Measurements from ENCODE around the gene PLXNC1.
A peak's percentile ranks its signal among the peaks of the same experiment; 100 is the strongest.

Gene PLXNC1

DNA sequence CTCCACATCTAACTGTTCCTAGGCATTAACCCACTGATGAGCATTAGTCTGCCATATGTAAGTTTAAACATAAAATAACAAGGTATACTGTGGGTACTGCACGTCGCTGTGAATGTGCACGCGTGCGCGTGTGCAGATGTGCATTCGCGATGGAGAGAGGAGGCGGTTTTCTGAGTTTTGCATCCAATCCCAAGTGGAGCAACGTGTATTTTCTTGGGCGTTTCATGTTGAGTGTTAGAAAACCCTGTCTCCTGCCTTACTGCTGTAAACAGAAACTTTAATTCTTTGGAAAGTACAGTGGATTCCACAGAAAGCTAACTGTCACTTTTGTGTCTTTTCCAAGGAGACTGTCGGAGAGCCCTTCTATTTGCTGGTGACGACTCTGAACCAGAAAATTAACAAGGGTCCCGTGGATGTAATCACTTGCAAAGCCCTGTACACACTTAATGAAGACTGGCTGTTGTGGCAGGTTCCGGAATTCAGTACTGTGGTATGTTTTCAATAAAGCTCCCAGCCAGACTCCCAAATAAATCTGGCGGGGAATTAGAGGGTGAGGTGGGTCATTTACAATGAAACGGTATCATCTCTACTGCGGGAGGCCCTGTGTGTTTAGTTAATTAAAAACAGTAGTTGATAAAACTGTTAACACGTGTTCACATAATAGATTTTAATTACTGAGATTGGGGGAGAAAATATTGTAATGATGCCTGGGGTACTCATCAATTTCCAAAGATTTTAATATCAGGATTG lies 116.5 kb downstream of the PLXNC1 start:
- no peak for DNase-seq (ENCODE audit: low read depth in 3 of 3)

GRCh38 chr12:94265539-94265938 lies 117.2 kb downstream of the PLXNC1 start:
- DNase-seq (ENCODE audit: low read depth in 3 of 3), result no peak

GRCh38 chr12:94265966-94266745 lies 117.8 kb downstream of the PLXNC1 start:
- no peak for DNase-seq (ENCODE audit: low read depth in 3 of 3)

DNA sequence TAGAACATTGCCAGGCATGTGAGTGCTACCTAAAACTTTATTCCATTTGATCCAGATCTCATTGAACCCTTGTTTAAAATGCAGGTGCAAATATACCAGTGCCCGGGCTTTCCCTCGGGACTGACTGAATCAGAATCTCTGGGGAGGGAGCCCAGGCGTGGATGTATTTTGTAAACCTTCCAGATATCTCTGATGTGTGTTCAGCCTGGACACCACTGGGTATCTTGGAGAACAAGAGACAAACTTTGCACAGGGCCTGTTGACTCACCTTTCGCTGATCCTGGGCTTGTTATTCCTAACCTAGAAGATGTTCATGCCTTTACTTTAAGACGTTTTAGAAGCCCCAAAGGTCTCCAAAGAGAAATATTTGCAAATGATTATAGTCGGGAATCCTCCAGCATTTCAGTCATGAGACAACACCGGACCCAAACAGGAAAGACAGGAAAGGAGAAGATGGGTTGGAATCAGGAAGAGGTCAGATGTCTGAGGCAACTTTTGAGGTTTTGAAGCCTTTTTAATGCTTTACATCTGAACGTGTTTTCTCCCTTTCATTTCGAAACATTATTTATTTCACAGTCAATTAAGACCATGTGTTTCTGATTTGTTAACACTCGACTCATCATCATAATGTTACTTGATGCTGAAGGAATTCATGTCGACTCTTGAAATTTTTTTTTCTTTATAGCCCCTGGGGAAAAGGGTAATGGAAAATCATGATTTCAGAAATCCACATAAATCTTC lies 118.6 kb downstream of the PLXNC1 start:
- no peak for DNase-seq (ENCODE audit: low read depth in 3 of 3)

GRCh38 chr12:94267537-94267872 lies 119.1 kb downstream of the PLXNC1 start:
- no peak for DNase-seq (ENCODE audit: low read depth in 3 of 3)

DNA sequence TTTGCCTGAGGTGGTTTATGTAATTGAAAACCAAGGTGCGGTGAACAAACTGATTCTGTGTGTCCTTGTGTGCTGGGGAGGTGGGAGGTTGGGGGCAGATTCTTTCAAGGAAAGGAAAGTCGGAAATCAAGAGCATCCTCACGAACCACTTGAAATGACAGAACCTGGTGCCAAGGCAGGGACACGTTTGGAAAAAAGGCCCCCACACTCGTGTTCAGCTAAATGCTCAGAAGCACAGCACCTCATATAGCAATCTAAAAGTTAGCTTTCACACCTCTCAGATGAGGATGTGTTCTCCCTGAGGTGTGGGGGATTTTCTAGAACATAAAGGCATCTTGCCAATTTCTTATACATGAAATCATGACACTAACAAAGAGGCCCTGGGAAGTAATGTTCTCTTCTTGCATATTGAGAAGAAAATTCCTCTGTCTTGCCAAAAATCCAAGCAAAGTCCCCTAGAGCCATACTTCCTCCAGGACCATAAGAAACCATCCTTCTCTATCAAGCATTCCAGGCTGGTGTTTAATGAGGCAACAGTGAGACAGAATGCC lies 119.6 kb downstream of the PLXNC1 start:
- no peak for DNase-seq (ENCODE audit: low read depth in 3 of 3)

- DNase-seq (ENCODE audit: low read depth in 3 of 3), result no peak
Observed at GRCh38 chr12:94269316-94269999, 121.1 kb downstream of the PLXNC1 start.

GRCh38 chr12:94271351-94271750 lies 123.0 kb downstream of the PLXNC1 start:
- DNase-seq (ENCODE audit: low read depth in 3 of 3), result no peak

GRCh38 chr12:94272280-94272679 lies 123.9 kb downstream of the PLXNC1 start:
- no peak for DNase-seq (ENCODE audit: low read depth in 3 of 3)

GRCh38 chr12:94273272-94273671 lies 124.9 kb downstream of the PLXNC1 start:
- DNase-seq (ENCODE audit: low read depth in 3 of 3), result no peak

DNA sequence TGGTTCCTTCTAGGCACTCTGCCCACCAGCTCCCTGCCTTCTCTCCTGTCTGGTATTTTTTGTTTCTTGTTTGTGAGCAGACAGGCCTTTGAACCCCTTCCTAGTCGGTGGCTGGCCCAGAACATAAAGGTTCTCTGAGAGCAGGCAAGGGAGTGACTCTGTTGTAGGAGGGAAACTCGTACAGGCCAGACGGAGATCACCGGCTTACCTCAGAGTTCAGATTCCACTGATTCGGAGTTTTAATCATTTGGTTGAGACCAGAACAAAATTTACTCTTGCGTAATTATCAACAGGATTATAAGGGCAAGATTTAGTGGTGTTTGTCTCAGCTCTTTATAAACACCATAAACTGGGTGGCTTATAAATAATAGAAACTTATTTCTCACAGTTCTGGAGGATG lies 128.3 kb downstream of the PLXNC1 start:
- DNase-seq (ENCODE audit: low read depth in 3 of 3), result no peak

GRCh38 chr12:94277426-94278000 lies 129.1 kb downstream of the PLXNC1 start:
- no peak for DNase-seq (ENCODE audit: low read depth in 3 of 3)

DNA sequence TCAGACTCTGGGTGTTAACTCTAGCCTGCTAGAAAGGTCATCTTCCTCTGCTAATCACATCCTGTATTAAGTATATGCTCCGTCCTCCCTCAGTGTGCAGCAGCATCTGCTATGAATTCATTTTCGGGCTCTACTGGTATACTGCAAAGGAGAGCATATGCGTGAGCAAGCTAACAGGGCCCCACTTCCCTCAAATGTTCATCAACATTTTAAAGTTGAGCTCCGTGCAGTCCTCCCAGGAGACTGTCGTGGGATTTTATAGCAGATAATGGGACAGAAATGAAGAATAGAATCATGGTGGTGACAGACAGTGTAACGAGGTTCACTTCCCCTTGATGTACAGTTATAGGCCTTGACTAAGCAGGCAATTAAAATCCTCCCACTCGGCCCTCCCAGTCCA lies 131.7 kb downstream of the PLXNC1 start:
- DNase-seq (ENCODE audit: low read depth in 3 of 3), result no peak

GRCh38 chr12:94282675-94283074 lies 134.3 kb downstream of the PLXNC1 start:
- DNase-seq (ENCODE audit: low read depth in 3 of 3), result peak in 1 of 3 experiments; percentile 38

DNA sequence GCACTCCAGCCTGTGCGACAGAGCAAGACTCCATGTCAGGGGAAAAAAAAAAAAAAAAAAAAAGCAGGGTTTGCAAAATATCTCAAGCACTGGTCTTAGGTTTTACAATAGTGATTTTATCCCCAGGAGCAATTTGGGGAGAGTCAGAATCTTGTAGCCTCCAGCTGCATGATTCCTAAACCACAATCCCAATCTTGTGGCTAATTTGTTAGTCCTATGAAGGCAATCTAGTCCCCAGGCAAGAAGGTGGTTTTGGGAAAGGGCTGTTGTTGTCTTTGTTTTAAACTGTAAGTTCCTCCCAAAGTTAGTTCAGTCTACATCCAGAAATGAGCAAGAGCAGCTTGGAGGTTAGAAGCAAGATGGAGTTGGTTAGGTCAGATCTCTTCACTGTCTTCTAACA lies 135.7 kb downstream of the PLXNC1 start:
- no peak for DNase-seq (ENCODE audit: low read depth in 3 of 3)

GRCh38 chr12:94284859-94285258 lies 136.5 kb downstream of the PLXNC1 start:
- no peak for DNase-seq (ENCODE audit: low read depth in 3 of 3)

DNA sequence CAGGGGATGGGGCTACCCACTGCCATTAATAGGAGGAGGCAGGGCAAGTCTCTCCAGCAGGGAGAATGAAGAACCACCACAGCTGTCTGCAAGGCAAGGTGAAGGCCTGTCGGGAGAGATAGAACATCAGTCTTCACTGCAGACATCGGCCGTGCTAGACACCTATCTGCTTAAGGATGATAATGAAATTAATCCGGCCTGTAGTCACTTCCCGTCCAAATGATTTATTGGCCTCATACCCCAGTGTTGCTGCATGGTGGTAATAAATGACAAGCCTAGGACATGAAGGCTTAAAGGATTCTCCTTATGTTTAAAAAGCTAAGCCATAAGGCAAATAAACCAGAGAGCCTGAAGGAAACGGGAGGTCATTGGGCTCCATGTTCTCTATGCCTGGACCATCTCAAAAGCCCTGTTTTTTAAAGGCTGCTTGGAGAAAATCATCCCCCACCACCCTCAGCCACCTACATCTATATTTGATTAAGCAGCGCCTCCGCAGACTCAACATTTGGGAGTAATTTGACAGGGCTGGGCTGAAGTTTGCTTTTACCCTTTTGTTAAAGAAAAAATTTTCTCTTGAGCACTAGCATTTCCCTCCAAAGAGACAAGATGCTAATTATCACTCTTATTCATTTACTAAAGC lies 137.7 kb downstream of the PLXNC1 start:
- no peak for DNase-seq (ENCODE audit: low read depth in 3 of 3)

DNA sequence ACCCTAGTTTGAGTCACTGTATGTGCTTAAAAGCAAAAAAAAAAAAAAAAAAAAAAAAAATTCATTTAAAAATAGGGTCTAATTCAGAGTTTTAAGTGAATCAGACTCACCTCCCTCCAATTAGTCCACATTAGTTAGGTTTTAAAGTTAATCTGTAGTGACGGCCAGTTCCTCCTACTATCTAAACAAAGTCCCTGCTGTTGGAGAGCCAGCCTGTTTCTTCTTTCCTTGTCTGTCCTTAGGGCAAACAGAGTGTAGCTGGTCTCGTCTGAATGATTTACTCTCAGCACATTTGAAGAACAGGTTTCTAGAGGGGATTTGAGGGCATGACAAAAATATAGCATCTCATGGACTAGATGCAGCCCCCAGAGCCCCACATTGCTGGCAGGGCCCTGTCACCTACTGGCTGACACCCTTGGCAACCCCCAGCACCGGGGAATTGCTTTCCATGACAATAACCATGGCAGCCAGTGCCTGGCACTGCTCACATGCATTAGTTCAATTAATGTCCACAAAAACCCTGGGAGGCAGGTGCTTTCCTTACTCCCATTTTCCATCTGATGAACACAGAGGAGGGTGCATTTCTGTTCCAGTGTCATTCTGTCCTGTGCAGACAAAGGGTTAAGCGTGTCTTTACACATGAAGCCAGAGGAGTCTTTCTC lies 138.3 kb downstream of the PLXNC1 start:
- no peak for DNase-seq (ENCODE audit: low read depth in 3 of 3)

GRCh38 chr12:94287245-94287628 lies 138.9 kb downstream of the PLXNC1 start:
- no peak for DNase-seq (ENCODE audit: low read depth in 3 of 3)
